Neural cell (in vitro differentiated cells): ENCODE results near the gene ADARB2. TPM values are rescaled to one million over a fixed set of nuclear protein-coding genes. Genes with fewer than 3 reads are reported as not detected.

Experiments
- H2AFZ ChIP-seq: fragments of 200-600, 300-800 bp; sonication (generic), shearing (Covaris generic); 2 replicates; pipeline ENCODE4 v1.6.0; 2014; ENCODE audit warnings: low read depth, mild to moderate bottlenecking, antibody characterized with exemption, low read length, moderate library complexity
- H3F3A ChIP-seq: fragments of 200-600 bp; shearing (Covaris generic); 2 replicates; pipeline ENCODE4 v1.6.1; 2016; ENCODE audit warnings: mild to moderate bottlenecking, moderate library complexity, mixed read lengths, antibody characterized with exemption, low read length; ENCODE audit not compliant: insufficient read depth, poor library complexity, severe bottlenecking
- H3K27ac ChIP-seq: fragments of 200-600, 300-800 bp; sonication (generic), shearing (Covaris generic); 2 replicates; pipeline ENCODE4 v1.5.1; 2014; ENCODE audit warnings: mild to moderate bottlenecking, low read length, moderate library complexity
- H3K27me3 ChIP-seq: fragments of 300-800, 200-600 bp; sonication (generic), shearing (Covaris generic); 2 replicates; pipeline ENCODE4 v1.6.0; 2014; ENCODE audit warnings: mild to moderate bottlenecking, low read depth, low read length, moderate library complexity; ENCODE audit not compliant: insufficient read depth
- H3K36me3 ChIP-seq: fragments of 300-800, 200-600 bp; sonication (generic), shearing (Covaris generic); 2 replicates; pipeline ENCODE4 v1.5.1; 2014; ENCODE audit warnings: mild to moderate bottlenecking, antibody characterized with exemption, low read length, moderate library complexity; ENCODE audit not compliant: insufficient read depth
- H3K4me2 ChIP-seq: fragments of 300-800, 200-600 bp; sonication (generic), shearing (Covaris generic); 2 replicates; pipeline ENCODE4 v1.6.0; 2014; ENCODE audit warnings: mild to moderate bottlenecking, low read length
- H3K4me3 ChIP-seq: fragments of 300-800, 200-600 bp; sonication (generic), shearing (Covaris generic); 2 replicates; pipeline ENCODE4 v1.5.1; 2014; ENCODE audit warnings: mild to moderate bottlenecking, low read length, moderate library complexity
- H3K79me2 ChIP-seq: fragments of 200-600 bp; shearing (Covaris generic); replicated peaks from 2 replicates; pipeline ENCODE4 v1.6.0; 2014; ENCODE audit warnings: mild to moderate bottlenecking, low read length, moderate library complexity; ENCODE audit not compliant: insufficient read depth
- H3K9ac ChIP-seq: fragments of 300-800, 200-600 bp; sonication (generic), shearing (Covaris generic); 2 replicates; pipeline ENCODE4 v1.6.1; 2016; ENCODE audit warnings: mild to moderate bottlenecking, low read length, mixed read lengths
- H3K9me2 ChIP-seq: fragments of 200-600 bp; shearing (Covaris generic); 2 replicates; pipeline ENCODE4 v1.6.1; 2016; ENCODE audit warnings: mild to moderate bottlenecking, low read length, mixed read lengths; ENCODE audit not compliant: insufficient read depth
- H3K9me3 ChIP-seq: fragments of 200-600, 300-800 bp; sonication (generic), shearing (Covaris generic); 2 replicates; pipeline ENCODE4 v1.6.1; 2016; ENCODE audit warnings: mild to moderate bottlenecking, mixed run types, low read length, moderate library complexity, mixed read lengths
- H4K20me1 ChIP-seq: fragments of 200-600 bp; shearing (Covaris generic); 2 replicates; pipeline ENCODE4 v1.6.1; 2016; ENCODE audit warnings: mild to moderate bottlenecking, mixed run types; ENCODE audit not compliant: insufficient read depth
- EP300 ChIP-seq: fragments of 450-650 bp; conservative IDR thresholded peaks from 2 replicates; pipeline ENCODE4 v1.6.1; 2014; ENCODE audit warnings: antibody characterized with exemption, mild to moderate bottlenecking, moderate library complexity; ENCODE audit not compliant: poor library complexity, severe bottlenecking
- EZH2 ChIP-seq: fragments of 200-600, 300-800 bp; shearing (Covaris generic), sonication (generic); IDR thresholded peaks from 2 replicates; pipeline ENCODE4 v1.6.1; 2014; ENCODE audit warnings: antibody characterized with exemption, low read length, borderline replicate concordance, mild to moderate bottlenecking; ENCODE audit not compliant: insufficient read depth, poor library complexity, severe bottlenecking
- MXI1 ChIP-seq: fragments of 450-650 bp; conservative IDR thresholded peaks from 2 replicates; pipeline ENCODE4 v1.6.1; 2014; ENCODE audit warnings: antibody characterized with exemption, mild to moderate bottlenecking; ENCODE audit not compliant: poor library complexity, severe bottlenecking
- POLR2AphosphoS5 ChIP-seq: IDR thresholded peaks from 2 replicates; pipeline ENCODE4 v1.6.1; 2012
- RAD21 ChIP-seq: fragments of 450-650 bp; conservative IDR thresholded peaks from 2 replicates; pipeline ENCODE4 v1.6.1; 2014; ENCODE audit warnings: antibody characterized with exemption, mild to moderate bottlenecking, moderate library complexity
- SMC3 ChIP-seq: fragments of 450-650 bp; conservative IDR thresholded peaks from 2 replicates; pipeline ENCODE4 v1.6.1; 2014; ENCODE audit warnings: antibody characterized with exemption, mild to moderate bottlenecking, moderate library complexity; ENCODE audit not compliant: poor library complexity
- TAF1 ChIP-seq: IDR thresholded peaks from 2 replicates; pipeline ENCODE4 v1.6.1; 2012; ENCODE audit warnings: low read depth
- polyA plus RNA-seq: library from polyadenylated mRNA; depleted of rRNA; stranded (reverse); fragments of >200 nt; gene quantifications from 2 replicates; pipeline ENCODE4 v1.2.3, GENCODE V29; 2014
- TF ChIP-seq, protein P1 (sequence below): fragments of 450-650 bp; IDR thresholded peaks from 2 replicates; pipeline ENCODE4 v1.5.1; 2014; ENCODE audit warnings: antibody characterized with exemption, mild to moderate bottlenecking, moderate library complexity; ENCODE audit not compliant: poor library complexity, severe bottlenecking
- TF ChIP-seq, protein P2 (sequence below): IDR thresholded peaks from 2 replicates; pipeline ENCODE4 v1.6.1; 2012; ENCODE audit warnings: borderline replicate concordance

The ADARB2 gene
- polyA plus RNA-seq, 1 donor from 2014 or later = 3.6 TPM

DNA sequence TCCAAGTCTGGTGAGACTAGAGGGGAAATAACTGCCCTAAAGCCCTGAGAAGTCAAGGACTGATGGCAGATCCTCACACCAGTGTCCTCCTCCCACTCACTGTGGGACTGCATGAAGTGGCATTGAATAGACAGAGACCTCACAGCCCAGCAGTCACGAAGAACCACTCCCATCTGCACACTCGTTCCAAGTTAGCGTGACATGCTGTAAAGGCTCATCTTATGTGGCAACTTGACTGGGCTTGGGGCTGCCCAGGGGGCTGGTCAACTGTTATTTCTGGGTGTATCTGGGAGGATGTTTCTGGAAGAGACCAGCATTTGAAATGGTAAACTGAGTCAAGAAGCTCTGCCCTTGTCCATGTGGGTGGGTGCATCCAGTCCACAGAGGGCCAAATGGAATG, 104.7 kb downstream of the ADARB2 start:
- Histone ChIP-seq H3K27me3 (no peaks in the 10 kb centered on the region), H3K27ac (no peak overlapping the region), H2AFZ (no peak overlapping the region), H3K4me2 (no peak overlapping the region), H4K20me1 (no peaks in the 10 kb centered on the region), H3K9ac (no peak overlapping the region), H3K4me3 (no peak overlapping the region), H3K9me3 (no peaks in the 10 kb centered on the region), H3K9me2 (no peaks in the 10 kb centered on the region), H3K36me3 (no peaks in the 10 kb centered on the region), H3F3A (no peaks in the 10 kb centered on the region), H3K79me2 (no peaks in the 10 kb centered on the region)
- TF ChIP-seq MXI1 = no peak
- no peak for TF ChIP-seq EP300
- no peak for TF ChIP-seq POLR2AphosphoS5
- no peak for TF ChIP-seq RAD21
- no peak for TF ChIP-seq SMC3
- TF ChIP-seq, protein P1, sequence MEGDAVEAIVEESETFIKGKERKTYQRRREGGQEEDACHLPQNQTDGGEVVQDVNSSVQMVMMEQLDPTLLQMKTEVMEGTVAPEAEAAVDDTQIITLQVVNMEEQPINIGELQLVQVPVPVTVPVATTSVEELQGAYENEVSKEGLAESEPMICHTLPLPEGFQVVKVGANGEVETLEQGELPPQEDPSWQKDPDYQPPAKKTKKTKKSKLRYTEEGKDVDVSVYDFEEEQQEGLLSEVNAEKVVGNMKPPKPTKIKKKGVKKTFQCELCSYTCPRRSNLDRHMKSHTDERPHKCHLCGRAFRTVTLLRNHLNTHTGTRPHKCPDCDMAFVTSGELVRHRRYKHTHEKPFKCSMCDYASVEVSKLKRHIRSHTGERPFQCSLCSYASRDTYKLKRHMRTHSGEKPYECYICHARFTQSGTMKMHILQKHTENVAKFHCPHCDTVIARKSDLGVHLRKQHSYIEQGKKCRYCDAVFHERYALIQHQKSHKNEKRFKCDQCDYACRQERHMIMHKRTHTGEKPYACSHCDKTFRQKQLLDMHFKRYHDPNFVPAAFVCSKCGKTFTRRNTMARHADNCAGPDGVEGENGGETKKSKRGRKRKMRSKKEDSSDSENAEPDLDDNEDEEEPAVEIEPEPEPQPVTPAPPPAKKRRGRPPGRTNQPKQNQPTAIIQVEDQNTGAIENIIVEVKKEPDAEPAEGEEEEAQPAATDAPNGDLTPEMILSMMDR = no peak
- TF ChIP-seq TAF1 = no peak
- TF ChIP-seq EZH2 = no peak
- TF ChIP-seq, protein P2, sequence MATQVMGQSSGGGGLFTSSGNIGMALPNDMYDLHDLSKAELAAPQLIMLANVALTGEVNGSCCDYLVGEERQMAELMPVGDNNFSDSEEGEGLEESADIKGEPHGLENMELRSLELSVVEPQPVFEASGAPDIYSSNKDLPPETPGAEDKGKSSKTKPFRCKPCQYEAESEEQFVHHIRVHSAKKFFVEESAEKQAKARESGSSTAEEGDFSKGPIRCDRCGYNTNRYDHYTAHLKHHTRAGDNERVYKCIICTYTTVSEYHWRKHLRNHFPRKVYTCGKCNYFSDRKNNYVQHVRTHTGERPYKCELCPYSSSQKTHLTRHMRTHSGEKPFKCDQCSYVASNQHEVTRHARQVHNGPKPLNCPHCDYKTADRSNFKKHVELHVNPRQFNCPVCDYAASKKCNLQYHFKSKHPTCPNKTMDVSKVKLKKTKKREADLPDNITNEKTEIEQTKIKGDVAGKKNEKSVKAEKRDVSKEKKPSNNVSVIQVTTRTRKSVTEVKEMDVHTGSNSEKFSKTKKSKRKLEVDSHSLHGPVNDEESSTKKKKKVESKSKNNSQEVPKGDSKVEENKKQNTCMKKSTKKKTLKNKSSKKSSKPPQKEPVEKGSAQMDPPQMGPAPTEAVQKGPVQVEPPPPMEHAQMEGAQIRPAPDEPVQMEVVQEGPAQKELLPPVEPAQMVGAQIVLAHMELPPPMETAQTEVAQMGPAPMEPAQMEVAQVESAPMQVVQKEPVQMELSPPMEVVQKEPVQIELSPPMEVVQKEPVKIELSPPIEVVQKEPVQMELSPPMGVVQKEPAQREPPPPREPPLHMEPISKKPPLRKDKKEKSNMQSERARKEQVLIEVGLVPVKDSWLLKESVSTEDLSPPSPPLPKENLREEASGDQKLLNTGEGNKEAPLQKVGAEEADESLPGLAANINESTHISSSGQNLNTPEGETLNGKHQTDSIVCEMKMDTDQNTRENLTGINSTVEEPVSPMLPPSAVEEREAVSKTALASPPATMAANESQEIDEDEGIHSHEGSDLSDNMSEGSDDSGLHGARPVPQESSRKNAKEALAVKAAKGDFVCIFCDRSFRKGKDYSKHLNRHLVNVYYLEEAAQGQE = no peak

DNA sequence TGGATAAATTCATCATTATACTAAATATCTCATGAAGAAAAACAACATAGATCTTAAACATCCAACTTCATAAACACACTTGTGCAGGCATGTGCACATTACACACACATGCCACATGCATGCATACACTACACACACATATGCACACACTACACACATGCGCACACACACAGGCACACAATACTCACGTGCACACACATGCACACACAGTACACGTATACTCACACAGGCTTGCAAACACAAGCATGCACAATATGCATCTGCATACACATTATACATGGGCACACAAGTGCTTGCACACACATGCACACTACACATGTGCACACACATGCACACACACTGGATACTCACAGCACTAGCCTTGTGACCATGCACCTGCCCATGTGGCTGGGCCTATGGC, 105.2 kb downstream of the ADARB2 start:
- no peaks in the 10 kb centered on the region for H3K9me2 ChIP-seq
- H3K36me3 ChIP-seq = no peaks in the 10 kb centered on the region
- H3F3A ChIP-seq = no peaks in the 10 kb centered on the region
- H4K20me1 ChIP-seq = no peaks in the 10 kb centered on the region
- H3K4me2 ChIP-seq = no peak overlapping the region
- H3K9ac ChIP-seq = no peak overlapping the region
- H3K4me3 ChIP-seq = no peak overlapping the region
- TF ChIP-seq, protein P2 = no peak
- TF ChIP-seq POLR2AphosphoS5 (no peak), EZH2 (no peak), MXI1 (no peak), EP300 (no peak), TAF1 (no peak), RAD21 (no peak), SMC3 (no peak)
- TF ChIP-seq, protein P1 = no peak
- H3K27me3 ChIP-seq = no peaks in the 10 kb centered on the region
- H2AFZ ChIP-seq = no peak overlapping the region
- no peaks in the 10 kb centered on the region for H3K9me3 ChIP-seq
- H3K79me2 ChIP-seq = no peaks in the 10 kb centered on the region
- no peak overlapping the region for H3K27ac ChIP-seq
